ENCODE measurements around the gene MYOC.
"Not testable (repeated sequence)": the region's sequence is repeated elsewhere in the genome, so short reads cannot be mapped to it uniquely, and the experiment has no call there.

Gene MYOC

GRCh38 chr1:171611306-171611705, 41.2 kb downstream of the MYOC start:
- DNase-seq (ENCODE audit: low spot score), result no peak
- in situ Hi-C loops (cut with MboI; ENCODE audit: low pct_unique_long_range_greater_than_20kb, low sequenced_read_pairs, unreplicated experiment), result no loop called here
- TF ChIP-seq CTCF (IDR thresholded peaks at IDR 0.05; ENCODE audit: extremely low read depth, insufficient read depth, missing control alignments), result no peak

- TF ChIP-seq CTCF (IDR thresholded peaks at IDR 0.05; ENCODE audit: extremely low read depth, insufficient read depth, missing control alignments), result no peak
Measured at GRCh38 chr1:171610385-171610784, 42.1 kb downstream of the MYOC start.

GRCh38 chr1:171606402-171606941, 46.0 kb downstream of the MYOC start:
- in situ Hi-C loops (cut with MboI; ENCODE audit: low pct_unique_long_range_greater_than_20kb, low sequenced_read_pairs, unreplicated experiment), result no loop called here
- TF ChIP-seq CTCF (IDR thresholded peaks at IDR 0.05; ENCODE audit: extremely low read depth, insufficient read depth, missing control alignments), result no peak
- DNase-seq (ENCODE audit: low spot score), result no peak

More at GRCh38 chr1:171610385-171610784, 42.1 kb downstream of the MYOC start:
- no peak for DNase-seq (ENCODE audit: low spot score)
- in situ Hi-C loops (cut with MboI; ENCODE audit: low pct_unique_long_range_greater_than_20kb, low sequenced_read_pairs, unreplicated experiment), result no loop called here

DNA sequence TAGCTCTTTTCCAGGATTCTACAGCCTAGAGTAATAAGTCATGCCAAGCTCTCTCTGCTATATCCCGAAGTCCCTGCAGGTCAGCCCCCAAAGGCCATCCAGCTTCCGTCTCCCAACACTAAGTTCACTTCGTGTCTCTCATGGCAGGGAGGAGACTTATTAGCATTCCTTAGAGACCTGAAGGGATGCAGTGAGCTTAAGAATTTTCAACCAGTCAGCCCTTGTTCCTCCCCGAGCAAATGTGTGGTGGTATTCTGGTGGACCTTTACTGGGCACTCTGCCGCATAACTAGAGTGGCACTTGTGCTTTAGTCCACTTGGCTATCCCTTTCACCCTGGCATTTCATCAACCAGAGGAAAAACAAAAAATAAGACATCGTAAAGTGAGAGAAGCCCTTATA, 49.4 kb downstream of the MYOC start:
- in situ Hi-C loops (cut with MboI; ENCODE audit: low pct_unique_long_range_greater_than_20kb, low sequenced_read_pairs, unreplicated experiment); DNase-seq (ENCODE audit: low spot score): not testable (repeated sequence)

DNA sequence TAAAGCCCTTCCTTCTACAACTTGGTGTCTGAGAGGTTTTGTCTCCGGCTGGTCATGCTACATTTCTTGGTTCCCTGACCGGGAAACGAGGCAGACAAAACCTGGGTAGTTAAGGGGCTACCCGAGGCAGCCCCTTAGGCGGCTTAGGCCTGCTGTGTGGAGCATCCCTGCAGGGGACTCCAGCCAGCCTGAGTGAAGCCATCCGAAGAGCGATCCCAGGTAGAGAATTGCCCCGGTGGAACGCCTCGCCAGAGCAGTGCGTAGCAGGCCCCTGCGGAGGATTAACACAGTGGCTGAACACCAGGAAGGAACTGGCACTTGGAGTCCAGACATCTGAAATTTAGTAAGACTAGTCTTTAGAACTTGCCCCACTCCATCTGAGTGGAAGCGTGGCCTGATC, 51.6 kb downstream of the MYOC start:
- no peak for TF ChIP-seq CTCF (IDR thresholded peaks at IDR 0.05; ENCODE audit: extremely low read depth, insufficient read depth, missing control alignments)
- in situ Hi-C loops (cut with MboI; ENCODE audit: low pct_unique_long_range_greater_than_20kb, low sequenced_read_pairs, unreplicated experiment), result no loop called here
- no peak for DNase-seq (ENCODE audit: low spot score)

GRCh38 chr1:171600310-171600709, 52.2 kb downstream of the MYOC start:
- in situ Hi-C loops (cut with MboI; ENCODE audit: low pct_unique_long_range_greater_than_20kb, low sequenced_read_pairs, unreplicated experiment); DNase-seq (ENCODE audit: low spot score): not testable (repeated sequence)

- no peak for TF ChIP-seq CTCF (IDR thresholded peaks at IDR 0.05; ENCODE audit: extremely low read depth, insufficient read depth, missing control alignments)
- DNase-seq (ENCODE audit: low spot score), result no peak
- in situ Hi-C loops (cut with MboI; ENCODE audit: low pct_unique_long_range_greater_than_20kb, low sequenced_read_pairs, unreplicated experiment), result no loop called here
Measured at GRCh38 chr1:171597203-171597602, 55.3 kb downstream of the MYOC start.

GRCh38 chr1:171596705-171597104, 55.8 kb downstream of the MYOC start:
- in situ Hi-C loops (cut with MboI; ENCODE audit: low pct_unique_long_range_greater_than_20kb, low sequenced_read_pairs, unreplicated experiment), result no loop called here
- TF ChIP-seq CTCF (IDR thresholded peaks at IDR 0.05; ENCODE audit: extremely low read depth, insufficient read depth, missing control alignments), result no peak
- DNase-seq (ENCODE audit: low spot score), result no peak

Measured in GM13977 (cell line).